GM12873 (cell line): ENCODE data around the gene NKX2-3.
A peak's percentile ranks its signal among the peaks of the same experiment; 100 is the strongest.

Experiments
- TF ChIP-seq, protein P1 (sequence below): IDR thresholded peaks from 2 replicates; pipeline ENCODE4 v1.5.1; 2012; ENCODE audit warnings: low read depth, mild to moderate bottlenecking, moderate library complexity, low read length, control low read depth; ENCODE audit not compliant: insufficient read depth; ENCODE audit errors: missing control alignments

NKX2-3 gene

DNA sequence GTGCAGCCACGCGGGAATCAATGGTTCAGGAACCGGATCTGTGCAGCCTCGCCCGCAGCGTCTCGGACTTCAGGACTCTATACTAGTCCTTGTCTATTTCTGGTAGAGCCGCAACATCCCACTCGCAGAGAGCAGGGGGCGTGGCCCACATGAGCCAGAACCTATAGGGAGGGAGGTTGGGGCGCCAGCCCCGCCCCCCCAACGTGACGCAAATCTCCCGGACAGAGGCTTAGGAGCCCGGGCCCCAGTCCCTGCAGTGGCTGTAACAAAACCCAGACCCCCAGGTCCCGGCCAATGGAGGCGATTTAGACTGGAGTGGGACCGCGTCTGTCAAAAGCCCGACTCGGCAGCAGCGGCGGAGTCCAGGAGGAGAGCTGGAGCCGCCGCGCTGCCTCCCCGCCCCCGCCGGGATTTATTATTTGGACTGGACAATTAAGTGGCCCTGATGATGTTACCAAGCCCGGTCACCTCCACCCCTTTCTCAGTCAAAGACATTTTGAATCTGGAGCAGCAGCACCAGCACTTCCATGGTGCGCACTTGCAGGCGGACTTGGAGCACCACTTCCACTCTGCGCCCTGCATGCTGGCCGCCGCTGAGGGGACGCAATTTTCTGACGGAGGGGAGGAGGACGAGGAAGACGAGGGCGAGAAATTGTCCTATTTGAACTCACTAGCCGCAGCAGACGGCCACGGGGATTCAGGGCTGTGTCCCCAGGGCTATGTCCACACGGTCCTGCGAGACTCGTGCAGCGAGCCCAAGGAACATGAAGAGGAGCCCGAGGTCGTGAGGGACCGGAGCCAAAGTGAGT is at the start of gene NKX2-3:
Gene NKX2-3 (plus strand): TSS at position 256 of the 809 bp plus-strand sequence. CDS start 190 bp downstream, at position 446.
- TF ChIP-seq, protein P1, sequence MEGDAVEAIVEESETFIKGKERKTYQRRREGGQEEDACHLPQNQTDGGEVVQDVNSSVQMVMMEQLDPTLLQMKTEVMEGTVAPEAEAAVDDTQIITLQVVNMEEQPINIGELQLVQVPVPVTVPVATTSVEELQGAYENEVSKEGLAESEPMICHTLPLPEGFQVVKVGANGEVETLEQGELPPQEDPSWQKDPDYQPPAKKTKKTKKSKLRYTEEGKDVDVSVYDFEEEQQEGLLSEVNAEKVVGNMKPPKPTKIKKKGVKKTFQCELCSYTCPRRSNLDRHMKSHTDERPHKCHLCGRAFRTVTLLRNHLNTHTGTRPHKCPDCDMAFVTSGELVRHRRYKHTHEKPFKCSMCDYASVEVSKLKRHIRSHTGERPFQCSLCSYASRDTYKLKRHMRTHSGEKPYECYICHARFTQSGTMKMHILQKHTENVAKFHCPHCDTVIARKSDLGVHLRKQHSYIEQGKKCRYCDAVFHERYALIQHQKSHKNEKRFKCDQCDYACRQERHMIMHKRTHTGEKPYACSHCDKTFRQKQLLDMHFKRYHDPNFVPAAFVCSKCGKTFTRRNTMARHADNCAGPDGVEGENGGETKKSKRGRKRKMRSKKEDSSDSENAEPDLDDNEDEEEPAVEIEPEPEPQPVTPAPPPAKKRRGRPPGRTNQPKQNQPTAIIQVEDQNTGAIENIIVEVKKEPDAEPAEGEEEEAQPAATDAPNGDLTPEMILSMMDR = no peak

DNA sequence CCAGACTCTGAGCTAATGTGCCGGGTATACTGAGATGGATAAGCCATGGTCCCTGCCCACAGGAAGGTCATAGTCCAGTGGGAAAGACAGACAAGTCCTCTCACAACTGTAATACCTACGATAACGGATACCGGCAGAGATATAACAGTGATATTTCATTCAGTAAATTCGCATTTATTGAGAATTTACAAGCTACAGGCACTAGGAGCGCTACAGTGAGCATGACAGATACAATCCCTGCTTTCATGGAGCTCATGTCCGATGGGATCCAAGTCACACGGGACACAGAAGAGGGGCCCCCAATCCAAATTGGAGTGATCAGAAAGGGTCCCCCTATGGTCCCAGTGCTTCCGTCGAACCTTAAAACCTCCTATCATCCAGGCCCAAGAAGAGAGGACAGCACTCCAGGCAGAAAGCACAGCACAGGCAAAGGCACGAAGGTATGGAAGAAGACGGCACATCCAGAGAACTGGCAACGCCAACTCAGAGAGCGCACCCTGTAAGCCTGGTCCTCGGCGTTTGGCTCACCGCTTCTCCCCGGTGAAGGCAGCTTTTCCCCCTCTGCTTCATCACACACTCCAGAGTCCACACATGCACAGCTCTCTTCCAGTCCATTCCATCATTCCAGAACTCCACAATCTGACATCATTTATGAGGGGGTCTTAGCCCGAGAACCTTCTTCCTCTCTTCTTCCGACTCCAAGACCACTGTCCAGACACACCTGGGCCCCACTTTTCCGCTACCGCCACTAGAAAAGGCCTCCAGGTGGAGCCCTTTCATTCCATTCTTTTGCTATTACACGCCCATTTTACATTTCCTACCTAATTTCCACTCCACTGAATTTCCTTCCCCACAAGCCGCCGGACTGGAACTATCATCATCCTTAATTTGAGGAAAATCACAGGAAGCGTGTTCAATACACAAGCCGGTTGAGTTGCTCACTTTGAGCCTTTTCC is 47.8 kb upstream of the NKX2-3 start:
- TF ChIP-seq, protein P1 = peak; percentile 21

DNA sequence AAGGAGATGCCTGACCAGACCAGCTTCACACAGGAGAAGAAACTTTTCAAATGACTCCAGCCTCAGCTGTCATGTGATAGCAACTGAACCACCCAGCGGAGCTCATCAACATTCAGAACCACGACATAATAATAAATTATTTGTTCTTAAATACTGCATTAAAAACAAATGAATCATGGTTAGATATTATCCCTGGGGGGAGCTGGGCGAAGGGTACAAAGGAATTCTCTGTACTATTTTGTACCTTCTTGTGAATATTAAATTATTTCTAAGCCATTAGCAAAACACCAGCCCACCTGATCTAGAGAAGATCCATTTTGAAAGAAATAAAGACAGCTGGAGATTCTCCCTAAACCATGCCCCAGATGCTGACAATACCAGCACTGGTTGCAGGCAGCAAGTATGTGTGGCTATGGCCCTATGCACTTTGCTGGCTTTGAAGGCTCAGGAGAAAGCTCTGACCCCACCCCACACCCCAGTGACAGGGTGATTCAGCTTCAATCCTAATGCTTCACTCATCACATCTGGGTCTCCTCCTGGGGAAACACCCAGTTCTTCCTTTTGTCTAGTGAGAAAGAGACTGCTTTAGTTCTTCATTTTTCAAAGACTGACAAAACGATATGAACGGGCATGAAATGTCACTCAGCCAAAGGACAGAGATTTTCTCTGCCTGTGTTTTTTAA is 45.5 kb upstream of the NKX2-3 start:
- TF ChIP-seq, protein P1 = no peak

DNA sequence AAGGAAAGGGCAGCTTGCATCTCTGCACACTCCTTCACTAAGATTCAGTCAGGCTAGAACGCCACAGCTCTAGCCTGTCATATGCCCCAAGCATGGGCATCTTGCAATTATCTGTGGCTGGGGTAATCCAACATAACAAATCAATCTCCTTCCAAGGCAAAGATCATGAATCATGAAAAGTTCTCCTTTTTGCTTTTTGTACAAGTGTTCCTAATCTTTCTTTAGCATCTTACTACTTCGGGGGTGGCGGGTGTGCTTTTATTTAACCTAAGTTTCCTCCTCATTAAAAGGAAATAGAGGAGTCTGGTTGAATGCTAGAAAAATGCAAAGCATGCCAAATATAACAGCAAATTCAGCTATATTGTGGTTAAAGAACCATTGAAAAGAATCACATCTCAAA is 43.5 kb upstream of the NKX2-3 start:
- TF ChIP-seq, protein P1 = no peak

DNA sequence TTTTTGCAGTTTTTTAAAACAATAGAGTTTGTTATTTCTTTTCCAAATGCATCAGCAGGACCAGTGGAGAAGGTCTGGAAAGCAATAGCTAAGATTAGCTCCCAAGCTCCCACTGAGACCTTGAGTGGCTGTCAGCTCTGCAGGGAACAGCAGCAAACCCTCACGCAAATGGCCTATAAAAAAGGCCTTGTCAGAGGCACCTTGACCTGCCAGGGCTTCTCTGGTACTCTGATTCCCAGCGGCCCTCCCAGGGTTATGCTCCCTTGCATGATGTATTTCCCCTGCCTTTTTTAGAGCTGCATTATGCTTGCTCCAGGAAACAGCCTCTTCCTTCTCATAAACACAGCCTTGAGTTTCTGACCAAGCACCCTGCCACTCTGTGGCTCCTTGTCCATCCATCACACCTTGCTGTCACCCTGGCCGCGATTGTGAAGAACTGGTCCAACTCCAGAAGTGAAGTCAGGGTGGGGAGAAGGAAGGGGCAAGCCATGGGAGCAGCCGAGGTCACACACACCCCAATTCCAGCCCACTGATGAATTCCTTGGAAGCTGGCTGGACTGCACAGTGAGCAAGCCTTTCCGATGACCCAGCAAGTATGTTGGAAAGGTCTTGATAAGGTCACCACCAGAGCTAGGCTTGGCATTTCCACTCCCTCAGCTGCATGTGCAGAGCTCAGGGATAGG is 35.3 kb upstream of the NKX2-3 start:
- TF ChIP-seq, protein P1 = no peak

DNA sequence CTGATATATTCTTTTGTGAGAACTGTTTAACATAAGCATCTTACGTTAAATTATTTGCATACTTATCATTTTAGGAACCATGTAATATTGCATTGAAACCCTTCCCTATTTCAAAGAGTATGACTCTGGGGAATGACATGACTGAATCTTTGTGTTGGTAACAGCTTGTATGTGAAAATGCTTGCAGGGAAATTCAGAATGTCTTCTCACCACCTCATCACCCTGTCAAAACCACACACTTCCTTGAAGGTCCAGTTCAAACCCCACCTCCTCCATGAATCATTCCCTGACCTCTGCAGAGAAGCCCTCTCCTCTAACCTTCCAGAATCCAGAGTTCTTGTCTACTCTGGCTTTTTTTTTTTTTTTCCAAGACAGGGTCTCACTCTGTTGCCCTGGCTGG is 26.3 kb upstream of the NKX2-3 start:
- TF ChIP-seq, protein P1 = no peak
